Measurements from ENCODE around the gene SOX30.

Gene SOX30

GRCh38 chr5:157600252-157600651 lies 52.0 kb downstream of the SOX30 start:
- no peak overlapping the region for H2AFZ ChIP-seq (ENCODE audit: low read length)
- no peak overlapping the region for H2BK5ac ChIP-seq (ENCODE audit: low read length)
- DNase-seq (ENCODE audit: low spot score), result no peak
- H3K79me1 ChIP-seq (ENCODE audit: low read depth, low read length), result no peaks in the 10 kb centered on the region
- no peak overlapping the region for H3K23ac ChIP-seq (ENCODE audit: low read depth, low read length, poor library complexity)
- no peak overlapping the region for H3K27ac ChIP-seq (replicated peaks; ENCODE audit: low read length)
- peak overlapping the region; percentile 55 for H3K9ac ChIP-seq (ENCODE audit: low read depth, low read length, poor library complexity)
- no peak overlapping the region for H4K91ac ChIP-seq (ENCODE audit: low read depth, low read length, poor library complexity)
- no peak overlapping the region for H3K4me2 ChIP-seq (ENCODE audit: insufficient read depth, low read length, poor library complexity, severe bottlenecking)
- H3K4me1 ChIP-seq (ENCODE audit: control insufficient read depth in 2 of 2, insufficient read depth in 1 of 2, low read depth in 1 of 2, low read length in 2 of 2), result peaks cover 0 to 2% of the 10 kb centered on the region in 2 donors
- no peak overlapping the region for H2BK120ac ChIP-seq (ENCODE audit: low read depth, low read length)
- no peaks in the 10 kb centered on the region for H3K9me3 ChIP-seq (replicated peaks in 1 of 2; ENCODE audit: control insufficient read depth in 2 of 2, insufficient read depth in 1 of 2, low read depth in 1 of 2, low read length in 2 of 2)
- no CpG with 5 or more reads among the region's 1 CpG for WGBS, 2 donors (ENCODE audit: extremely low coverage in 2 of 2, insufficient read length in 2 of 2, insufficient replicate concordance in 1 of 2)
- no peak overlapping the region for H2BK12ac ChIP-seq (ENCODE audit: low read length)
- no peaks in the 10 kb centered on the region for H3K27me3 ChIP-seq (ENCODE audit: control insufficient read depth in 3 of 3, insufficient read depth in 3 of 3, low read depth in 1 of 3, low read length in 3 of 3)
- H3K36me3 ChIP-seq (replicated peaks in 1 of 2; ENCODE audit: control insufficient read depth in 2 of 2, insufficient read depth in 2 of 2, low read length in 2 of 2), result no peaks in the 10 kb centered on the region
- H2BK15ac ChIP-seq (ENCODE audit: low read length), result no peak overlapping the region
- no peak overlapping the region for H4K8ac ChIP-seq (ENCODE audit: low read depth, low read length)
- H3K14ac ChIP-seq (ENCODE audit: low read length), result no peak overlapping the region
- no peak overlapping the region for H3K4me3 ChIP-seq (ENCODE audit: low read length in 2 of 2)
- H3K4ac ChIP-seq (ENCODE audit: low read length), result no peak overlapping the region
- no peak overlapping the region for H3K18ac ChIP-seq (ENCODE audit: low read length)
- H2AK5ac ChIP-seq (ENCODE audit: low read depth, low read length), result no peak overlapping the region

- no CpG with 5 or more reads among the region's 3 CpGs for WGBS, 2 donors (ENCODE audit: extremely low coverage in 2 of 2, insufficient read length in 2 of 2, insufficient replicate concordance in 1 of 2)
- peaks cover 0 to 2% of the 10 kb centered on the region in 2 donors for H3K4me1 ChIP-seq (ENCODE audit: control insufficient read depth in 2 of 2, insufficient read depth in 1 of 2, low read depth in 1 of 2, low read length in 2 of 2)
These were observed 52.7 kb downstream of the SOX30 start for GRCh38 chr5:157599565-157599964.

DNA sequence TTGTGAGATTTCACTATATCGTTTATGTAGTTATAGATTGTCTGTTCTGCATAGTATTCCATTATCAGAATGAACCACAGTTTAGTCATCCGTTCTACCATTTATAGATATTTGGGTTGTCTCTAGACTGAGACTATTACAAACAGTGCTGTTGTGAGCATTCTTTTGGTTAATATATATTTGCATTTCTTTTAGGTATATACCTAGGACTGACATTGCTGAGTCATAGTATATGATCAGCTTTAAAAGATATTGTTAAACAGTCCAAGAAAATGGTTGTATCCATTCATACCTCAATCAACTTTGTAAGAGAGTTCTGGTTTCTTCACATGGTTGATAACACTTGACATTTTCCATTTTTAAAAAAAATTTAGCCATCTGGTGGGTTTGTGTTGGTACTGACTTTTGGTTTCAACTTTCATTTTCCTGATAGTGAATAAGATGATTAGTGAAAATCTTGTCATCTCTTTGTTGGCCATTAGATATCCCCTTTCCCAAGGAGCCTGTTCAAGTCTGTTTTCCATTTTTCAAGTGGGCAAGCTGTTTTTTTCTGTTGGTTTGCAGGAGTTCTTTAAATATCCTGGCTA lies 53.8 kb downstream of the SOX30 start:
- DNase-seq (ENCODE audit: low spot score), result no peak
- H3K27ac ChIP-seq (replicated peaks; ENCODE audit: low read length), result no peak overlapping the region
- no peak overlapping the region for H3K18ac ChIP-seq (ENCODE audit: low read length)
- no peak overlapping the region for H4K8ac ChIP-seq (ENCODE audit: low read depth, low read length)
- no peak overlapping the region for H3K14ac ChIP-seq (ENCODE audit: low read length)
- no peak overlapping the region for H2BK5ac ChIP-seq (ENCODE audit: low read length)
- H3K9ac ChIP-seq (ENCODE audit: low read depth, low read length, poor library complexity), result no peak overlapping the region
- no peak overlapping the region for H3K4me2 ChIP-seq (ENCODE audit: insufficient read depth, low read length, poor library complexity, severe bottlenecking)
- H3K23ac ChIP-seq (ENCODE audit: low read depth, low read length, poor library complexity), result no peak overlapping the region
- H4K91ac ChIP-seq (ENCODE audit: low read depth, low read length, poor library complexity), result no peak overlapping the region
- no peaks in the 10 kb centered on the region for H3K79me1 ChIP-seq (ENCODE audit: low read depth, low read length)
- no peak overlapping the region for H2BK15ac ChIP-seq (ENCODE audit: low read length)
- no peak overlapping the region for H2AK5ac ChIP-seq (ENCODE audit: low read depth, low read length)
- H3K4me1 ChIP-seq (ENCODE audit: control insufficient read depth in 2 of 2, insufficient read depth in 1 of 2, low read depth in 1 of 2, low read length in 2 of 2), result peaks cover 2 to 6% of the 10 kb centered on the region in 2 donors
- peaks cover 0 to 6% (median 0%) of the 10 kb centered on the region in 3 experiments for H3K27me3 ChIP-seq (ENCODE audit: control insufficient read depth in 3 of 3, insufficient read depth in 3 of 3, low read depth in 1 of 3, low read length in 3 of 3)
- H2AFZ ChIP-seq (ENCODE audit: low read length), result no peak overlapping the region
- WGBS, 2 donors (ENCODE audit: extremely low coverage in 2 of 2, insufficient read length in 2 of 2, insufficient replicate concordance in 1 of 2), result no CpG with 5 or more reads among the region's 2 CpGs
- H2BK120ac ChIP-seq (ENCODE audit: low read depth, low read length), result no peak overlapping the region
- no peak overlapping the region for H2BK12ac ChIP-seq (ENCODE audit: low read length)
- H3K9me3 ChIP-seq (replicated peaks in 1 of 2; ENCODE audit: control insufficient read depth in 2 of 2, insufficient read depth in 1 of 2, low read depth in 1 of 2, low read length in 2 of 2), result no peaks in the 10 kb centered on the region
- no peak overlapping the region for H3K4me3 ChIP-seq (ENCODE audit: low read length in 2 of 2)
- no peak overlapping the region for H3K4ac ChIP-seq (ENCODE audit: low read length)
- no peaks in the 10 kb centered on the region for H3K36me3 ChIP-seq (replicated peaks in 1 of 2; ENCODE audit: control insufficient read depth in 2 of 2, insufficient read depth in 2 of 2, low read length in 2 of 2)

More at GRCh38 chr5:157599565-157599964, 52.7 kb downstream of the SOX30 start:
- H3K9ac ChIP-seq (ENCODE audit: low read depth, low read length, poor library complexity), result no peak overlapping the region
- no peak overlapping the region for H3K14ac ChIP-seq (ENCODE audit: low read length)
- no peak for DNase-seq (ENCODE audit: low spot score)
- no peak overlapping the region for H3K23ac ChIP-seq (ENCODE audit: low read depth, low read length, poor library complexity)
- no peak overlapping the region for H2BK15ac ChIP-seq (ENCODE audit: low read length)
- no peak overlapping the region for H3K27ac ChIP-seq (replicated peaks; ENCODE audit: low read length)
- no peak overlapping the region for H2AFZ ChIP-seq (ENCODE audit: low read length)
- H2AK5ac ChIP-seq (ENCODE audit: low read depth, low read length), result no peak overlapping the region
- no peaks in the 10 kb centered on the region for H3K79me1 ChIP-seq (ENCODE audit: low read depth, low read length)
- no peak overlapping the region for H2BK120ac ChIP-seq (ENCODE audit: low read depth, low read length)
- H3K27me3 ChIP-seq (ENCODE audit: control insufficient read depth in 3 of 3, insufficient read depth in 3 of 3, low read depth in 1 of 3, low read length in 3 of 3), result peaks cover 0 to 6% (median 0%) of the 10 kb centered on the region in 3 experiments
- no peak overlapping the region for H3K4me2 ChIP-seq (ENCODE audit: insufficient read depth, low read length, poor library complexity, severe bottlenecking)
- no peak overlapping the region for H3K4me3 ChIP-seq (ENCODE audit: low read length in 2 of 2)
- H4K8ac ChIP-seq (ENCODE audit: low read depth, low read length), result no peak overlapping the region
- no peak overlapping the region for H3K4ac ChIP-seq (ENCODE audit: low read length)
- no peak overlapping the region for H2BK5ac ChIP-seq (ENCODE audit: low read length)
- H3K18ac ChIP-seq (ENCODE audit: low read length), result no peak overlapping the region
- no peaks in the 10 kb centered on the region for H3K36me3 ChIP-seq (replicated peaks in 1 of 2; ENCODE audit: control insufficient read depth in 2 of 2, insufficient read depth in 2 of 2, low read length in 2 of 2)
- no peak overlapping the region for H2BK12ac ChIP-seq (ENCODE audit: low read length)
- H3K9me3 ChIP-seq (replicated peaks in 1 of 2; ENCODE audit: control insufficient read depth in 2 of 2, insufficient read depth in 1 of 2, low read depth in 1 of 2, low read length in 2 of 2), result no peaks in the 10 kb centered on the region
- no peak overlapping the region for H4K91ac ChIP-seq (ENCODE audit: low read depth, low read length, poor library complexity)

DNA sequence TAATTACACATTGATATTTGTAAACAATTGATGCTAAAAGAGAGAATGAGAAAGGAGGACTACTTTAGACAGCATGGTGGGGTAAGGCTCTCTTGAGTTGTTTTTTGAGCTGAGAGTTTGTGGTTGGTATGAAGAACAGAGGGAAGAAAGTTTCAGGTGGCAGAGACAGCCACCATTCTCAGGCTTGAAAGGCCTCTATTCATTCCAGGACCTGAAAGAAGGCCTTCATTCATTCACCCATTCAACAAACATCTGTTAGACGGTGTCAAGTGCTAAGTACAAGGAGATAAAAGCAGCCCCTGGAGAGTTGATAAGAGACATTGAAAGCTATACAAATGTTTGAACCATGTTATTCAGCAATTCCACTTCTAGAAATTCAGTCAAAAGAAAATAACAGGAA lies 55.0 kb downstream of the SOX30 start:
- Histone ChIP-seq H2BK12ac (ENCODE audit: low read length) (no peak overlapping the region), H4K8ac (ENCODE audit: low read depth, low read length) (no peak overlapping the region), H3K9ac (ENCODE audit: low read depth, low read length, poor library complexity) (no peak overlapping the region), H2AK5ac (ENCODE audit: low read depth, low read length) (no peak overlapping the region), H2AFZ (ENCODE audit: low read length) (no peak overlapping the region), H3K9me3 (replicated peaks in 1 of 2; ENCODE audit: control insufficient read depth in 2 of 2, insufficient read depth in 1 of 2, low read depth in 1 of 2, low read length in 2 of 2) (no peaks in the 10 kb centered on the region), H4K91ac (ENCODE audit: low read depth, low read length, poor library complexity) (no peak overlapping the region), H2BK15ac (ENCODE audit: low read length) (no peak overlapping the region), H3K36me3 (replicated peaks in 1 of 2; ENCODE audit: control insufficient read depth in 2 of 2, insufficient read depth in 2 of 2, low read length in 2 of 2) (no peaks in the 10 kb centered on the region), H2BK5ac (ENCODE audit: low read length) (no peak overlapping the region), H3K79me1 (ENCODE audit: low read depth, low read length) (no peaks in the 10 kb centered on the region), H3K18ac (ENCODE audit: low read length) (no peak overlapping the region), H3K27me3 (ENCODE audit: control insufficient read depth in 3 of 3, insufficient read depth in 3 of 3, low read depth in 1 of 3, low read length in 3 of 3) (peaks cover 0 to 6% (median 0%) of the 10 kb centered on the region in 3 experiments), H3K27ac (replicated peaks; ENCODE audit: low read length) (no peak overlapping the region), H3K4ac (ENCODE audit: low read length) (no peak overlapping the region), H3K14ac (ENCODE audit: low read length) (no peak overlapping the region), H2BK120ac (ENCODE audit: low read depth, low read length) (no peak overlapping the region), H3K4me1 (ENCODE audit: control insufficient read depth in 2 of 2, insufficient read depth in 1 of 2, low read depth in 1 of 2, low read length in 2 of 2) (peaks cover 3 to 14% of the 10 kb centered on the region in 2 donors), H3K23ac (ENCODE audit: low read depth, low read length, poor library complexity) (no peak overlapping the region), H3K4me3 (ENCODE audit: low read length in 2 of 2) (no peak overlapping the region), H3K4me2 (ENCODE audit: insufficient read depth, low read length, poor library complexity, severe bottlenecking) (no peak overlapping the region)
- no CpG with 5 or more reads among the region's 1 CpG for WGBS, 2 donors (ENCODE audit: extremely low coverage in 2 of 2, insufficient read length in 2 of 2, insufficient replicate concordance in 1 of 2)
- no peak for DNase-seq (ENCODE audit: low spot score)

All from neuronal stem cell (in vitro differentiated cells).